NOMO-1 treated with dmso at 0.1 percent for 144 hours (cell line): Measurements from ENCODE around the gene IGSF9B.
"Not testable (repeated sequence)": the region's sequence is repeated elsewhere in the genome, so short reads cannot be mapped to it uniquely, and the experiment has no call there.

Experiments
- DNase-seq: peaks from one replicate; lab custom pipeline; 2025; ENCODE audit not compliant: unreplicated experiment; lab: John Stamatoyannopoulos, UW

IGSF9B gene

GRCh38 chr11:133956650-133957633, at the start of gene IGSF9B:
Gene IGSF9B, minus strand, starts transcription at chr11:133956968. Its CDS starts 214 bp downstream, at chr11:133956754.
- no peak for DNase-seq

GRCh38 chr11:134004496-134005172, 47.9 kb upstream of the IGSF9B start:
- DNase-seq = no peak

- no peak for DNase-seq
These were observed 47.2 kb upstream of the IGSF9B start for GRCh38 chr11:134003792-134004495.

GRCh38 chr11:134002819-134003218, 46.1 kb upstream of the IGSF9B start:
- not testable (repeated sequence) for DNase-seq

- not testable (repeated sequence) for DNase-seq
These were observed 45.6 kb upstream of the IGSF9B start for GRCh38 chr11:134002338-134002737.

- no peak for DNase-seq
These were observed 44.8 kb upstream of the IGSF9B start for GRCh38 chr11:134001596-134001995.

GRCh38 chr11:134001088-134001487, 44.3 kb upstream of the IGSF9B start:
- no peak for DNase-seq

GRCh38 chr11:133999355-133999754, 42.6 kb upstream of the IGSF9B start:
- DNase-seq = no peak

- DNase-seq = no peak
These were observed 40.8 kb upstream of the IGSF9B start for GRCh38 chr11:133997554-133997953.

GRCh38 chr11:133996671-133997070, 39.9 kb upstream of the IGSF9B start:
- no peak for DNase-seq

- no peak for DNase-seq
These were observed 38.3 kb upstream of the IGSF9B start for GRCh38 chr11:133995066-133995465.

- DNase-seq = no peak
These were observed 37.2 kb upstream of the IGSF9B start for GRCh38 chr11:133993921-133994320.

GRCh38 chr11:133993107-133993506, 36.3 kb upstream of the IGSF9B start:
- no peak for DNase-seq

- no peak for DNase-seq
These were observed 35.4 kb upstream of the IGSF9B start for GRCh38 chr11:133992121-133992520.

- DNase-seq = no peak
These were observed 34.3 kb upstream of the IGSF9B start for GRCh38 chr11:133991101-133991500.

- no peak for DNase-seq
These were observed 33.7 kb upstream of the IGSF9B start for GRCh38 chr11:133990501-133990900.

GRCh38 chr11:133988686-133989410, 32.1 kb upstream of the IGSF9B start:
- no peak for DNase-seq

GRCh38 chr11:133987171-133987570, 30.4 kb upstream of the IGSF9B start:
- DNase-seq = no peak

- DNase-seq = no peak
These were observed 29.5 kb upstream of the IGSF9B start for GRCh38 chr11:133985981-133986944.

GRCh38 chr11:133984828-133985227, 28.1 kb upstream of the IGSF9B start:
- no peak for DNase-seq
